Liver (tissue), 9 donors: ENCODE results near the gene PTPRD. TPM values are rescaled to one million over a fixed set of nuclear protein-coding genes. Genes with fewer than 3 reads are reported as not detected.

ENCODE experiments used
- DNase-seq: peaks from one replicate; pipeline ENCODE4 v3.0.0-alpha.2; 2017; ENCODE audit warnings: low spot score
- H3K27ac ChIP-seq, 2 donors: one replicate each; pipeline ENCODE4 v1.7.0; 2013; ENCODE audit warnings: inconsistent platforms in 2 of 2, low read length in 2 of 2, control low read depth in 1 of 2, low read depth in 1 of 2, mild to moderate bottlenecking in 1 of 2
- H3K27me3 ChIP-seq, 4 donors: one replicate each; pipeline versions ENCODE4 v1.6.1 to v1.7.0; 2013; ENCODE audit warnings: low read length in 3 of 4, inconsistent platforms in 1 of 4, mild to moderate bottlenecking in 1 of 4, moderate library complexity in 1 of 4; ENCODE audit not compliant: control insufficient read depth in 4 of 4, insufficient read depth in 4 of 4
- H3K36me3 ChIP-seq, 4 donors: one replicate each; pipeline versions ENCODE4 v1.6.1 to v1.7.0; 2013; ENCODE audit warnings: low read length in 3 of 4, mild to moderate bottlenecking in 3 of 4, low read depth in 1 of 4, moderate library complexity in 1 of 4; ENCODE audit not compliant: control insufficient read depth in 4 of 4, insufficient read depth in 3 of 4
- H3K4me1 ChIP-seq, 4 donors: one replicate each; pipeline versions ENCODE4 v1.6.1 to v1.7.0; 2013; ENCODE audit warnings: low read length in 3 of 4, mild to moderate bottlenecking in 3 of 4, moderate library complexity in 1 of 4; ENCODE audit not compliant: control insufficient read depth in 4 of 4, insufficient read depth in 4 of 4
- H3K4me3 ChIP-seq, 3 donors: one replicate each; pipeline versions ENCODE4 v1.6.1 to v1.7.0; 2013; ENCODE audit warnings: low read length in 3 of 3, control low read depth in 1 of 3, low read depth in 1 of 3, mild to moderate bottlenecking in 1 of 3
- H3K9ac ChIP-seq, 2 donors: one replicate each; pipeline ENCODE4 v1.7.0; 2013; ENCODE audit warnings: low read length in 2 of 2, mild to moderate bottlenecking in 2 of 2, moderate library complexity in 2 of 2, control low read depth in 1 of 2, low read depth in 1 of 2
- H3K9me3 ChIP-seq, 4 donors: one replicate each; pipeline versions ENCODE4 v1.6.1 to v1.7.0; 2013; ENCODE audit warnings: low read length in 3 of 4; ENCODE audit not compliant: control insufficient read depth in 4 of 4
- FOXA1 ChIP-seq: IDR thresholded peaks from 2 replicates; pipeline ENCODE4 v1.6.1; 2016; ENCODE audit warnings: antibody characterized with exemption
- FOXA2 ChIP-seq: IDR thresholded peaks from 2 replicates; pipeline ENCODE4 v1.6.1; 2016; ENCODE audit warnings: antibody characterized with exemption
- HNF4G ChIP-seq: IDR thresholded peaks from 2 replicates; pipeline ENCODE4 v1.6.1; 2016; ENCODE audit warnings: antibody characterized with exemption
- NR2F2 ChIP-seq: IDR thresholded peaks from 2 replicates; pipeline ENCODE4 v1.6.1; 2016; ENCODE audit warnings: antibody characterized with exemption
- RAD21 ChIP-seq, 2 donors: IDR thresholded peaks; 2 replicates each; pipeline ENCODE4 v1.6.1; 2016; ENCODE audit warnings: antibody characterized with exemption in 2 of 2, mild to moderate bottlenecking in 2 of 2
- WGBS: extraction: QIAGEN DNeasy Blood & Tissue Kit; methylation state at CpG from one replicate; pipeline ENCODE4 v1.1.7; 2013; 5-methylcytosine and 5-hydroxymethylcytosine counted together
- polyA plus RNA-seq, 2 donors: library from polyadenylated mRNA; stranded (reverse) in 1 of 2; unstranded in 1 of 2; fragments of 200-250 nt in 1 of 2; fragments of >200 nt in 1 of 2; fragmentation: Nextera tagmentation in 1 of 2; extraction: Ambion mirVana in 1 of 2; gene quantifications; one replicate each; pipeline versions ENCODE4 v1.2.1 to v1.2.3, GENCODE V29; 2013 to 2015
- total RNA-seq, 2 donors: library from RNA; depleted of rRNA; stranded (reverse); fragments of >200 nt; gene quantifications; one replicate each; pipeline ENCODE4 v1.2.3, GENCODE V29; 2014
- TF ChIP-seq, protein P1 (sequence below): IDR thresholded peaks from 2 replicates; pipeline ENCODE4 v1.6.1; 2016; ENCODE audit warnings: antibody characterized with exemption, mild to moderate bottlenecking
- TF ChIP-seq, protein P2 (sequence below): IDR thresholded peaks from 2 replicates; pipeline ENCODE4 v1.6.1; 2016; ENCODE audit warnings: antibody characterized with exemption
- TF ChIP-seq, protein P3 (sequence below): IDR thresholded peaks from 2 replicates; pipeline ENCODE4 v1.6.1; 2016; ENCODE audit warnings: antibody characterized with exemption
- TF ChIP-seq, protein P4 (sequence below): IDR thresholded peaks from 2 replicates; pipeline ENCODE4 v1.6.1; 2016; ENCODE audit warnings: antibody characterized with exemption
- TF ChIP-seq, protein P5 (sequence below): fragments of 150-350 bp; IDR thresholded peaks from 2 replicates; pipeline ENCODE4 v1.5.1; 2017; ENCODE audit warnings: improper control_type of control experiment, low read depth, low read length; ENCODE audit not compliant: missing input control
- donor health status: healthy.
- donor health status: healthy.
- donor health status: healthy.
- donor health status: healthy.
- donor health status: healthy.

The PTPRD gene
- total and polyA plus RNA-seq, 4 donors, result 0.78 to 34.2 (median 4.7) TPM

DNA sequence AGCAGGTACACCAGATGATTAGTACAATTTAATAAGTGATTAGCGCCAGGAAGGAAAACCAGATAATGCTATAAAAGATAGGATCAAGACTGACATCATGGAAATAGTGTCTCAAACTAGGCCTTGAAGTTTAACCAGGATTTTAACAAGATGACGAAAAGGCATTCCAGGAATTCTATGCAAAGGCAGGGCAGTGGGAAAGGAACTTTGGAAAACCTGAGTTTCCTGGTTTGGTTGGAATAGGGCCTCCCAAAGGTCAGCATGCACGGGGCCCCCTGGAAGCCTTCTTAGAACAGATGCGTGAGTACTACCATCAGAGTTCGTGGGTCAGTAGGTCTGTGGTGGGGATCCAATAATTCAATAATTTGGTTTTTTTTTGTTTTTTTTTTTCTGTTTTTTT, 1878.0 kb downstream of the PTPRD start (continued):
- TF ChIP-seq, protein P1, sequence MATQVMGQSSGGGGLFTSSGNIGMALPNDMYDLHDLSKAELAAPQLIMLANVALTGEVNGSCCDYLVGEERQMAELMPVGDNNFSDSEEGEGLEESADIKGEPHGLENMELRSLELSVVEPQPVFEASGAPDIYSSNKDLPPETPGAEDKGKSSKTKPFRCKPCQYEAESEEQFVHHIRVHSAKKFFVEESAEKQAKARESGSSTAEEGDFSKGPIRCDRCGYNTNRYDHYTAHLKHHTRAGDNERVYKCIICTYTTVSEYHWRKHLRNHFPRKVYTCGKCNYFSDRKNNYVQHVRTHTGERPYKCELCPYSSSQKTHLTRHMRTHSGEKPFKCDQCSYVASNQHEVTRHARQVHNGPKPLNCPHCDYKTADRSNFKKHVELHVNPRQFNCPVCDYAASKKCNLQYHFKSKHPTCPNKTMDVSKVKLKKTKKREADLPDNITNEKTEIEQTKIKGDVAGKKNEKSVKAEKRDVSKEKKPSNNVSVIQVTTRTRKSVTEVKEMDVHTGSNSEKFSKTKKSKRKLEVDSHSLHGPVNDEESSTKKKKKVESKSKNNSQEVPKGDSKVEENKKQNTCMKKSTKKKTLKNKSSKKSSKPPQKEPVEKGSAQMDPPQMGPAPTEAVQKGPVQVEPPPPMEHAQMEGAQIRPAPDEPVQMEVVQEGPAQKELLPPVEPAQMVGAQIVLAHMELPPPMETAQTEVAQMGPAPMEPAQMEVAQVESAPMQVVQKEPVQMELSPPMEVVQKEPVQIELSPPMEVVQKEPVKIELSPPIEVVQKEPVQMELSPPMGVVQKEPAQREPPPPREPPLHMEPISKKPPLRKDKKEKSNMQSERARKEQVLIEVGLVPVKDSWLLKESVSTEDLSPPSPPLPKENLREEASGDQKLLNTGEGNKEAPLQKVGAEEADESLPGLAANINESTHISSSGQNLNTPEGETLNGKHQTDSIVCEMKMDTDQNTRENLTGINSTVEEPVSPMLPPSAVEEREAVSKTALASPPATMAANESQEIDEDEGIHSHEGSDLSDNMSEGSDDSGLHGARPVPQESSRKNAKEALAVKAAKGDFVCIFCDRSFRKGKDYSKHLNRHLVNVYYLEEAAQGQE, result no peak
- TF ChIP-seq FOXA1, result no peak
- no peak for TF ChIP-seq FOXA2
- TF ChIP-seq NR2F2, result no peak

DNA sequence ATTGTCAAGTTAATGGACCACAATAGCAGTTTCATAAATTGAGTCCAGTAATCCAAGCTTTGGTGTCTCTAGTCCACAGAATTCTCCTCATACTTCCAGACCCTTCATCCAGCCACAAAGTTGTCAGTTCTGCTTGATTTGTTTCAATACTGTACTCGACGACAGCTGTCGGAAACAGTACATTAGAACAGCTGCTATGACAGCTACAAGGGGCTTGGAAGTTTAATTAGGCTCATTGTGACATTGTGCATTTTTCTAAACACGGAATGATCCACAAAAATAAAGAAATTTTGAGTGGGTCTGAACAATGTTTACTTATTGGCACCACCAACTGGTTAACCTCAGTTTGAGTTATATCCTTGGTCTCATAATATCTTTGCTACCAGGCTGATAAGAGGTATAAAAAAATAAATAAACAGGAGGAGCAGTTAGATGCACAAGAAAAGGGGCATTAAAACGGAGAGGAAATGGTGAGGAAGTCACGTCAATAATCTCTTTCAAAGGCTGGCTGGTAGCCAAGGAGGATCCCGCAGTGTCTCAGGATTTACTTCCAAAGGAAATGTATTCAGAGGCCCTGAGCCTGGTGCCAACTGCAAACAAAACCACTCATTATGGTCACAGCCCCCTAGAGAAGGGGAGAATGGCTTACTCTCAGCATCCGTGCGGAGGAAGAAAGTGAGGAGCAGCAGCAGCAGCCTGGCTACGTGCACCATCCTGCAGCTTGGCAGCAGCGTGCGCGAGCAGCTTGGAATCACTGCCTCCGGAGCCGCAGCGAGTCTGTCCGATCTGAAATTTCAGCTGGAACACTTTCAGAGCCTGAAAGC, 1879.5 kb downstream of the PTPRD start:
- Histone ChIP-seq H3K9ac (no peak overlapping the region), H3K4me1 (peaks cover 0 to 6% (median 0%) of the 10 kb centered on the region in 4 donors), H3K27ac (no peak overlapping the region), H3K9me3 (no peaks in the 10 kb centered on the region), H3K36me3 (no peaks in the 10 kb centered on the region), H3K4me3 (no peak overlapping the region), H3K27me3 (no peaks in the 10 kb centered on the region)
- DNase-seq, result no peak
- TF ChIP-seq, protein P1, result no peak
- TF ChIP-seq, protein P2, sequence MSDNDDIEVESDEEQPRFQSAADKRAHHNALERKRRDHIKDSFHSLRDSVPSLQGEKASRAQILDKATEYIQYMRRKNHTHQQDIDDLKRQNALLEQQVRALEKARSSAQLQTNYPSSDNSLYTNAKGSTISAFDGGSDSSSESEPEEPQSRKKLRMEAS, result no peak
- TF ChIP-seq, protein P3, sequence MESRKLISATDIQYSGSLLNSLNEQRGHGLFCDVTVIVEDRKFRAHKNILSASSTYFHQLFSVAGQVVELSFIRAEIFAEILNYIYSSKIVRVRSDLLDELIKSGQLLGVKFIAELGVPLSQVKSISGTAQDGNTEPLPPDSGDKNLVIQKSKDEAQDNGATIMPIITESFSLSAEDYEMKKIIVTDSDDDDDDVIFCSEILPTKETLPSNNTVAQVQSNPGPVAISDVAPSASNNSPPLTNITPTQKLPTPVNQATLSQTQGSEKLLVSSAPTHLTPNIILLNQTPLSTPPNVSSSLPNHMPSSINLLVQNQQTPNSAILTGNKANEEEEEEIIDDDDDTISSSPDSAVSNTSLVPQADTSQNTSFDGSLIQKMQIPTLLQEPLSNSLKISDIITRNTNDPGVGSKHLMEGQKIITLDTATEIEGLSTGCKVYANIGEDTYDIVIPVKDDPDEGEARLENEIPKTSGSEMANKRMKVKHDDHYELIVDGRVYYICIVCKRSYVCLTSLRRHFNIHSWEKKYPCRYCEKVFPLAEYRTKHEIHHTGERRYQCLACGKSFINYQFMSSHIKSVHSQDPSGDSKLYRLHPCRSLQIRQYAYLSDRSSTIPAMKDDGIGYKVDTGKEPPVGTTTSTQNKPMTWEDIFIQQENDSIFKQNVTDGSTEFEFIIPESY, result no peak
- TF ChIP-seq RAD21 (IDR thresholded peaks at IDR 0.05) (no peak), HNF4G (no peak), NR2F2 (no peak)
- TF ChIP-seq, protein P4, sequence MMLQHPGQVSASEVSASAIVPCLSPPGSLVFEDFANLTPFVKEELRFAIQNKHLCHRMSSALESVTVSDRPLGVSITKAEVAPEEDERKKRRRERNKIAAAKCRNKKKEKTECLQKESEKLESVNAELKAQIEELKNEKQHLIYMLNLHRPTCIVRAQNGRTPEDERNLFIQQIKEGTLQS, result no peak
- TF ChIP-seq, protein P5, sequence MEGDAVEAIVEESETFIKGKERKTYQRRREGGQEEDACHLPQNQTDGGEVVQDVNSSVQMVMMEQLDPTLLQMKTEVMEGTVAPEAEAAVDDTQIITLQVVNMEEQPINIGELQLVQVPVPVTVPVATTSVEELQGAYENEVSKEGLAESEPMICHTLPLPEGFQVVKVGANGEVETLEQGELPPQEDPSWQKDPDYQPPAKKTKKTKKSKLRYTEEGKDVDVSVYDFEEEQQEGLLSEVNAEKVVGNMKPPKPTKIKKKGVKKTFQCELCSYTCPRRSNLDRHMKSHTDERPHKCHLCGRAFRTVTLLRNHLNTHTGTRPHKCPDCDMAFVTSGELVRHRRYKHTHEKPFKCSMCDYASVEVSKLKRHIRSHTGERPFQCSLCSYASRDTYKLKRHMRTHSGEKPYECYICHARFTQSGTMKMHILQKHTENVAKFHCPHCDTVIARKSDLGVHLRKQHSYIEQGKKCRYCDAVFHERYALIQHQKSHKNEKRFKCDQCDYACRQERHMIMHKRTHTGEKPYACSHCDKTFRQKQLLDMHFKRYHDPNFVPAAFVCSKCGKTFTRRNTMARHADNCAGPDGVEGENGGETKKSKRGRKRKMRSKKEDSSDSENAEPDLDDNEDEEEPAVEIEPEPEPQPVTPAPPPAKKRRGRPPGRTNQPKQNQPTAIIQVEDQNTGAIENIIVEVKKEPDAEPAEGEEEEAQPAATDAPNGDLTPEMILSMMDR, result no peak
- WGBS, result 70% methylated on average over 17 of the region's 17 CpGs
